ENCODE measurements around the gene CABLES1. TPM values are rescaled to one million over a fixed set of nuclear protein-coding genes. Genes with fewer than 3 reads are reported as not detected.

The CABLES1 gene
- total RNA-seq, 1 experiment from 2014 or later, result 16.2 TPM

DNA sequence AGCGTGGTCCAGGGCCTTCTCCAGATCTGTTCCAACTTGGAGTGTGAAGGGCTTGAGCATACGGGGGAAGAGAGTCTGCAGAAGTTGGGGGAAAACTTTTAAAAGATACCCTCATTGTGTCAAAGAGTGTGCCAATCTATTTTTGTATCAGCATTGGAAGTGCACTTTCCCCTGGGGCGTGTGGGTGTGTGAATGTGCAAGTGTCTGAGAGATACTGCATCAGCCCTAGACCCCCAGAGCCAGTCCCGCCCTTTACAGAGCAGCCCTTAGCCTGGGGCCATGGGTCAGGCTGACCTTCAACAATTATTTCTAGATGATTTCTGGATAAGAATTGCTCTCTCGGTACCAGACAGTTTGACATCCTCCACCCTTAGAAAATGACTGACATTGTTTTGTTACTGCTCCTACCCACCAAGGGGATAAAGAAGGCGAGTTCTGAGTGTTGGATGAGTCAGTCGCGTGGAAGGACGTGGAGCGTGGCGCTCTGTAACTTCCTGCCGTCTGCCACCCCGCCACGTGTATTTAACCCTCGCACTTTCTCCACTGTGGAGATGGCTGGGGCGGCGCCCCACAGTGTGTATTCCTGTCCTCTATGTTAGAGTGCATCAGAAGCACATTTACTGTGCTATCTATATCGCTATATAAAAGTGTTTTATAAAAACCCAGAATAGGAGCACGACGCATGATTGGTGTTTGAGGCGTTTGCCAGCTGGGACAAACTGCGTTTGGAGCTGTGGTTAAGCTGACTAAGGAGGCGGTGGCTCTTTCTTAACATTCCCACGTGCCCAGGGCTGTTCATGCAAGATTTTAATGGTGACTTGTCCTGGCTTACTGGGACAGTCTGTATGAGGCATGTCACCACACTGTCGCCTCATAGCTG lies 122.6 kb downstream of the CABLES1 start:
- Mint-ChIP-seq H3K4me1 (ENCODE audit: low read depth, unreplicated experiment) (peaks cover 30% of the 10 kb centered on the region), H3K36me3 (ENCODE audit: insufficient read depth, unreplicated experiment) (peaks cover 8% of the 10 kb centered on the region), H3K4me3 (ENCODE audit: low read depth, unreplicated experiment) (no peak overlapping the region), H3K27me3 (ENCODE audit: unreplicated experiment) (no peaks in the 10 kb centered on the region), H3K27ac (ENCODE audit: unreplicated experiment) (no peak overlapping the region), H3K9me3 (ENCODE audit: low read depth, unreplicated experiment) (no peaks in the 10 kb centered on the region)
- no TSS peak for BruUV-seq (replicated peaks)
- no peak for DNase-seq
- intact Hi-C loops (cut with micrococcal nuclease; ENCODE audit: unreplicated experiment), result no loop called here
- TF ChIP-seq CTCF (IDR thresholded peaks at IDR 0.05; ENCODE audit: unreplicated experiment), result no peak
- CTCF ChIA-PET, result no interaction called here

DNA sequence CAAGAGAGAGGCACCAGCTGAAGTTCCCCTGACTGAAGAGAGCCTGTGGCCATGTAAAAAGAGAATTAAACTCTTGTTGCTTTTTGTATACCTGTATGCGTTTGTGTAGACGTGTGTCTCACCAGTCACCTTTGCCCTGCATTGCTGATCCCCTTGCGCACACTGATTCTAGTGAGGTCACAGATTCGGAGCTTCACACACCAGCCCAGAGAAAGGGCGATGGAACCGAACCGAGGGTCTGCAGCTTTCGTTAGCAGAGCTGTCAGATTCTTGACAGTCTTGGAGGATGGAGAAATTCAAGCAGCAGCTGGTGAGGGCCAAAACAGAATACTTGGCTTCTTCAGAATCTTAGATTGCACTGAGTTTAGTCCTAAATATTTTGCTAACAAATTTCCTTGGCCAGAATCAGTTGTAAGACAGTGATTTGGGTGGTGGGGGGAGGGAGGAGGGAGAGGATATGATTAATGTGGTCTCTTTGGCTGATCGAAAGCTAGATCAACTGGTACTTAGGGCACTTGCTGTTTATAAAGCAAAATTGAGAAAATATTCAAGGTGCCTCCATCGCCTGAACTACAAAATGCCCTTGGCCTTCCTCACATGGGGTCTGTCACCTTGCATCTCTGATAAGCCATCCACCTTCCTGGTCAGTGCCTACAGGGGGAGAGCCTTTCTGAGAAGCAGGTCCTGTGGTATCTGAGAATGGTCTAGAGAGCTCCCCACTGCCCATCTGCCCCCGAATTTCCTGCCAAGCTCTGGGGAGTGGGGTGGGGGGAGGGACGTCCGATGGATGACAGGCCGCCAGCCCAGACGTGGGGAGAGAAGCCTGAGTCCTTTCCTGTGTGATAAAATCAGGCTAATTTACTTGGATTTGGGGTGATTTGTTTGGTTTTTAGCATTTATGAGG lies 123.5 kb downstream of the CABLES1 start:
- Mint-ChIP-seq H3K36me3 (ENCODE audit: insufficient read depth, unreplicated experiment) (peaks cover 8% of the 10 kb centered on the region), H3K27ac (ENCODE audit: unreplicated experiment) (peak overlapping the region; percentile 69), H3K9me3 (ENCODE audit: low read depth, unreplicated experiment) (no peaks in the 10 kb centered on the region), H3K4me3 (ENCODE audit: low read depth, unreplicated experiment) (no peak overlapping the region), H3K27me3 (ENCODE audit: unreplicated experiment) (no peaks in the 10 kb centered on the region), H3K4me1 (ENCODE audit: low read depth, unreplicated experiment) (peaks cover 30% of the 10 kb centered on the region)
- intact Hi-C loops (cut with micrococcal nuclease; ENCODE audit: unreplicated experiment), result no loop called here
- DNase-seq, result no peak
- no peak for TF ChIP-seq CTCF (IDR thresholded peaks at IDR 0.05; ENCODE audit: unreplicated experiment)
- no TSS peak for BruUV-seq (replicated peaks)
- CTCF ChIA-PET, result no interaction called here

- peak overlapping the region; percentile 47 for H3K4me3 Mint-ChIP-seq (ENCODE audit: low read depth, unreplicated experiment)
- peak; percentile 73 for DNase-seq
- no peaks in the 10 kb centered on the region for H3K9me3 Mint-ChIP-seq (ENCODE audit: low read depth, unreplicated experiment)
- intact Hi-C loops (cut with micrococcal nuclease; ENCODE audit: unreplicated experiment), result loop anchor here (2.0 kb wide), 1 partner anchor 23 kb away; no protein-coding TSS in a partner anchor
- CTCF ChIA-PET, result interaction anchor here (0.5 to 1.2 kb wide), 8 partner anchors 10 to 181 kb away, joined by 3 to 17 read pairs (median 4); no protein-coding TSS in a partner anchor
- H3K4me1 Mint-ChIP-seq (ENCODE audit: low read depth, unreplicated experiment), result peaks cover 30% of the 10 kb centered on the region
- TSS peak; percentile 75 for BruUV-seq (replicated peaks)
- no peaks in the 10 kb centered on the region for H3K27me3 Mint-ChIP-seq (ENCODE audit: unreplicated experiment)
- no peak for TF ChIP-seq CTCF (IDR thresholded peaks at IDR 0.05; ENCODE audit: unreplicated experiment)
- peaks cover 8% of the 10 kb centered on the region for H3K36me3 Mint-ChIP-seq (ENCODE audit: insufficient read depth, unreplicated experiment)
- peak overlapping the region; percentile 69 for H3K27ac Mint-ChIP-seq (ENCODE audit: unreplicated experiment)
These were observed 124.7 kb downstream of the CABLES1 start for GRCh38 chr18:23259701-23260681.

Measured in Calu3 (cell line).